PFSK-1 (cell line): ENCODE measurements around the gene KRTAP9-2.
"Not testable (repeated sequence)": the region's sequence is repeated elsewhere in the genome, so short reads cannot be mapped to it uniquely, and the experiment has no call there.

Source experiments
- FOXP2 ChIP-seq: optimal IDR thresholded peaks from 2 replicates; pipeline ENCODE3; 2011; ENCODE audit warnings: borderline replicate concordance, control low read depth, inconsistent platforms; ENCODE audit not compliant: insufficient read depth; ENCODE audit errors: extremely low read length, extremely low read depth
- POLR2AphosphoS5 ChIP-seq: IDR thresholded peaks from 2 replicates; pipeline ENCODE4 v1.6.1; 2012; ENCODE audit warnings: low read depth, mild to moderate bottlenecking, control low read depth, low read length, moderate library complexity
- SIN3A ChIP-seq: IDR thresholded peaks from 2 replicates; pipeline ENCODE4 v1.6.1; 2012; ENCODE audit warnings: mild to moderate bottlenecking, low read length, moderate library complexity, borderline replicate concordance; ENCODE audit not compliant: insufficient read depth
- TAF1 ChIP-seq: IDR thresholded peaks from 2 replicates; pipeline ENCODE4 v1.6.1; 2012; ENCODE audit warnings: low read length, control low read depth, borderline replicate concordance; ENCODE audit not compliant: insufficient read depth
- TF ChIP-seq, protein P1 (sequence below), 2 experiments: IDR thresholded peaks; 2 replicates each; pipeline versions ENCODE4 v1.6.1 to v1.8.0; 2011 to 2012; ENCODE audit warnings: low read depth in 2 of 2, low read length in 2 of 2, control low read depth in 1 of 2, inconsistent platforms in 1 of 2, mild to moderate bottlenecking in 1 of 2, moderate library complexity in 1 of 2; ENCODE audit not compliant: insufficient read depth in 1 of 2

The KRTAP9-2 gene

DNA sequence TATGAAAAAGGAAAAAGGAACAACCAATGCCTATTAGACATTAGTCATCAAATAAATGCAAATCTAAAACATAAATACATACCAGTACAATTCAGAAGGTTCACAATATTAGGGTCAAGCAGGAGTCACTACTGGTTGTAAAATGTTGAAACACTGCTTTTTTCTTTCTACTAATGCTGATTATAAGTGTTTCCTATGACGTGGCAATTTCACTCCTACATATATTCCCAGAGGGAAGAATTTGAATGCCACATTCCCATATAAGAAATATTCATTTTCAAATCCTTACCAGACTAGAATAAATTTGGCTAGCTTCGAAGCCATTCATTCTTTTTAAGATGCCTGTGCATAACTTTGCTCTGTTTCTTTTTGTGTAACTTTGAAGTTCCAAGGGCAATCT is 2.6 kb upstream of the KRTAP9-2 start:
- no peak for TF ChIP-seq SIN3A
- no peak for TF ChIP-seq FOXP2
- TF ChIP-seq, protein P1, sequence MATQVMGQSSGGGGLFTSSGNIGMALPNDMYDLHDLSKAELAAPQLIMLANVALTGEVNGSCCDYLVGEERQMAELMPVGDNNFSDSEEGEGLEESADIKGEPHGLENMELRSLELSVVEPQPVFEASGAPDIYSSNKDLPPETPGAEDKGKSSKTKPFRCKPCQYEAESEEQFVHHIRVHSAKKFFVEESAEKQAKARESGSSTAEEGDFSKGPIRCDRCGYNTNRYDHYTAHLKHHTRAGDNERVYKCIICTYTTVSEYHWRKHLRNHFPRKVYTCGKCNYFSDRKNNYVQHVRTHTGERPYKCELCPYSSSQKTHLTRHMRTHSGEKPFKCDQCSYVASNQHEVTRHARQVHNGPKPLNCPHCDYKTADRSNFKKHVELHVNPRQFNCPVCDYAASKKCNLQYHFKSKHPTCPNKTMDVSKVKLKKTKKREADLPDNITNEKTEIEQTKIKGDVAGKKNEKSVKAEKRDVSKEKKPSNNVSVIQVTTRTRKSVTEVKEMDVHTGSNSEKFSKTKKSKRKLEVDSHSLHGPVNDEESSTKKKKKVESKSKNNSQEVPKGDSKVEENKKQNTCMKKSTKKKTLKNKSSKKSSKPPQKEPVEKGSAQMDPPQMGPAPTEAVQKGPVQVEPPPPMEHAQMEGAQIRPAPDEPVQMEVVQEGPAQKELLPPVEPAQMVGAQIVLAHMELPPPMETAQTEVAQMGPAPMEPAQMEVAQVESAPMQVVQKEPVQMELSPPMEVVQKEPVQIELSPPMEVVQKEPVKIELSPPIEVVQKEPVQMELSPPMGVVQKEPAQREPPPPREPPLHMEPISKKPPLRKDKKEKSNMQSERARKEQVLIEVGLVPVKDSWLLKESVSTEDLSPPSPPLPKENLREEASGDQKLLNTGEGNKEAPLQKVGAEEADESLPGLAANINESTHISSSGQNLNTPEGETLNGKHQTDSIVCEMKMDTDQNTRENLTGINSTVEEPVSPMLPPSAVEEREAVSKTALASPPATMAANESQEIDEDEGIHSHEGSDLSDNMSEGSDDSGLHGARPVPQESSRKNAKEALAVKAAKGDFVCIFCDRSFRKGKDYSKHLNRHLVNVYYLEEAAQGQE (IDR thresholded peaks at IDR 0.05; ENCODE audit: insufficient read depth in 1 of 2, low read depth in 2 of 2, low read length in 2 of 2) = no peak
- no peak for TF ChIP-seq TAF1
- no peak for TF ChIP-seq POLR2AphosphoS5

DNA sequence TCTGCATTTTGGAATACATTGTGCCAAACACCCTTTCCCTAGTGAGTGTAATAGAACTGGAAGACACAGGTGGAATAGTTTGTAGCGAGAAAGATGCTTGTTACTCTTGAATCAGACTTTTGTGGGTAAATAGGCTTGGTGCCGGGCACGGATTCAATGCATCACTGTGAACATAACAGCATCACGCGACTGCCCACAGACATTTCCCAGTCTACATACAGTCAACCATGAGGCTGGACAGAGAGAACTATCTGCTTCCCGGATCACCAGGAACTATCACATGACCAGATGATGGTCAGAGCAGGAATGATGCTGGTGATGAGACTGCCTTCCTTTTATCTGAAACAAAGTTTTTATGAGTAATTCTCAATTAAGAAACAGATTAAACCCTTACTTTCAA is 397 bp upstream of the KRTAP9-2 start:
- no peak for TF ChIP-seq FOXP2
- no peak for TF ChIP-seq SIN3A
- no peak for TF ChIP-seq POLR2AphosphoS5
- no peak for TF ChIP-seq TAF1
- TF ChIP-seq, protein P1 (IDR thresholded peaks at IDR 0.05; ENCODE audit: insufficient read depth in 1 of 2, low read depth in 2 of 2, low read length in 2 of 2) = no peak

DNA sequence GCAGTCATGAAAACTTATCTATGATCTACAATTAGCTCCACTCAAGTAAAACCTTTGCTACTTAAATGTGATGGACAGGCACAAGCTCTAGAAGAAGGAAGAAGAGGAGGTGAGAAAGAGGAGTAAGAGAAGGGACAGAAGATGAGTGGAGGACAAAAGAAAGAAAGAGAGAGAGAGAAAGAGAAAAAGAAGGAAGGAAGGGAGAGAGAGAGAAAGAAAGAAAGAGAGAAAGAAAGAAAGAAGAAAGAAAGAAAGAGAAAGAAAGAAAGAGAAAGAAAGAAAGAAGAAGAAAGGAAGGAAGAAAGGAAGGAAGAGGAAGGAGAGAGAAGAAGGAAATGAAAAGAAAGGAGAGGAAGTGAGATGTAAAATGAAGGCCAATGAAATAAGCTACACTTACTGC is 3.6 kb downstream of the KRTAP9-2 start:
- TF ChIP-seq TAF1 (no peak), SIN3A (no peak), FOXP2 (no peak), POLR2AphosphoS5 (no peak)
- TF ChIP-seq, protein P1 (IDR thresholded peaks at IDR 0.05; ENCODE audit: insufficient read depth in 1 of 2, low read depth in 2 of 2, low read length in 2 of 2) = no peak

DNA sequence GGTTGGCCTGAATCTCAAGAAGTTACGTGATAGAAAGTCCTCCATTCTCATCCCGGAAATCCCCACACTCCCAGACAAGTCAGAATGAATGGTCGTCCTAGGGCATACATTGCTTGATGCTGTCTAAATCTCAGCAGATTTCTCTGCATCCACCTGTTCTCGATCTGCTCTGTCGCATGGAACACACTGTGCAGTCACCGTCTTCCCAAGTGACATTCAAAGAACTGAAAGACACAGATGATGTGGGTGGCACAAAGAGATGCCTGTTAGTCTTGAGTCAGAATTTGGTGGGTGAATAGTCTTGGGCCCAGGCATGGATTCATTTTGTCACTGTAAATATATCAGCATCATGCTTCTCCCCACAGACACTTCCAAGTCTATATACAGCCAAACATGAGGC is 5.3 kb downstream of the KRTAP9-2 start:
- TF ChIP-seq POLR2AphosphoS5 (no peak), FOXP2 (no peak), SIN3A (no peak), TAF1 (no peak)
- TF ChIP-seq, protein P1 (IDR thresholded peaks at IDR 0.05; ENCODE audit: insufficient read depth in 1 of 2, low read depth in 2 of 2, low read length in 2 of 2) = no peak

DNA sequence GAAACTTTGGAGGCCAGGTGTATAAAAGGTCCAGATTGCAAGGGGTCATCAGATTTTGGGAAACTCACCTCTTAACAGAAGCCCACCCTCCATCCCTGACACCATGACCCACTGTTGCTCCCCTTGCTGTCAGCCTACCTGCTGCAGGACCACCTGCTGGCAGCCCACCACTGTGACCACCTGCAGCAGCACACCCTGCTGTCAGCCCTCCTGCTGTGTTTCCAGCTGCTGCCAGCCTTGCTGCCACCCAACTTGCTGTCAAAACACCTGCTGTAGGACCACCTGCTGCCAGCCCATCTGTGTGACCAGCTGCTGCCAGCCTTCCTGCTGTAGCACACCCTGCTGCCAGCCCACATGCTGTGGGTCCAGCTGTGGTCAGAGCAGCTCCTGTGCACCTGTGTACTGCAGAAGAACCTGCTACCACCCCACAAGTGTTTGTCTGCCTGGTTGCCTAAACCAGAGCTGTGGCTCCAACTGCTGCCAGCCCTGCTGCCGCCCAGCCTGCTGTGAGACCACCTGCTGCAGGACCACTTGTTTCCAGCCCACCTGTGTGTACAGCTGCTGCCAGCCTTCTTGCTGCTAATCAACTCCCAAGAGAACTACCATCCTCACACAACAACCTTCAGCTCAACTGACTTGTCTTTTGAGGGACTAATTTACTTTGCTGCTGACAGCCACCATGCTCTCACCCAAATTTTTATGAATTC is 6.1 kb downstream of the KRTAP9-2 start, which contains the start of gene KRTAP9-3:
TSS of gene KRTAP9-3 (plus strand) at position 51 of the 707 bp plus-strand sequence. CDS start at position 104, 53 bp downstream.
- TF ChIP-seq, protein P1 (IDR thresholded peaks at IDR 0.05; ENCODE audit: insufficient read depth in 1 of 2, low read depth in 2 of 2, low read length in 2 of 2) = not testable (repeated sequence)
- TF ChIP-seq TAF1, SIN3A: not testable (repeated sequence)
